Measurements from ENCODE around the gene DCAF8. TPM values are rescaled to one million over a fixed set of nuclear protein-coding genes. Genes with fewer than 3 reads are reported as not detected.

The DCAF8 gene
- total and polyA plus RNA-seq, 2 of the 4 experiments (the other 2 are of a cell fraction) = 83.3 to 83.8 TPM

DNA sequence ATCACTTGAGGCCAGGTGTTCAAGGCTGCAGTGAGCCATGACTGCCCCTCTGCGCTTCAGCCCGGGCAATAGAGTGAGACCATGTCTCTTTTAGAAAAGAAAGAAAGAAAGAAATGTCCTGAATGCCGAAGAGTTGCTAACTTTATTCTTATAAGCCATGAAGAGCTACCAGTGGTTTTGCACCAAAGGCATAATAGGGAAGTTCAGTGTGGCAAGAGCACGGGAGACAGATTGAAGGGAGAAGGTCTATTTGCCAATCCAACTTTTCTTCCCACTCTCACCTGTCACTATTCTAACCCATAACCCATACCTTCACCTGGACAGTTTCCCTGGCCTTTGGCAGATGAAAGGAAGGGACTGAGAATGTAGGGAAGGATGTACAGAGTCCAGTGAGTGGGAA, 61.6 kb downstream of the DCAF8 start:
- no peak overlapping the region for H4K5ac ChIP-seq (ENCODE audit: low read depth, low read length)
- TF ChIP-seq, protein P1, sequence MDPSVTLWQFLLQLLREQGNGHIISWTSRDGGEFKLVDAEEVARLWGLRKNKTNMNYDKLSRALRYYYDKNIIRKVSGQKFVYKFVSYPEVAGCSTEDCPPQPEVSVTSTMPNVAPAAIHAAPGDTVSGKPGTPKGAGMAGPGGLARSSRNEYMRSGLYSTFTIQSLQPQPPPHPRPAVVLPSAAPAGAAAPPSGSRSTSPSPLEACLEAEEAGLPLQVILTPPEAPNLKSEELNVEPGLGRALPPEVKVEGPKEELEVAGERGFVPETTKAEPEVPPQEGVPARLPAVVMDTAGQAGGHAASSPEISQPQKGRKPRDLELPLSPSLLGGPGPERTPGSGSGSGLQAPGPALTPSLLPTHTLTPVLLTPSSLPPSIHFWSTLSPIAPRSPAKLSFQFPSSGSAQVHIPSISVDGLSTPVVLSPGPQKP (IDR thresholded peaks at IDR 0.05; ENCODE audit: borderline replicate concordance, low read depth, low read length) = no peak
- no peak overlapping the region for H2BK5ac ChIP-seq (ENCODE audit: low read depth, low read length, poor library complexity, severe bottlenecking)
- intact Hi-C loops (cut with micrococcal nuclease) = no loop called here
- BruUV-seq (replicated peaks) = no TSS peak
- H3K27me3 ChIP-seq (ENCODE audit: control insufficient read depth, insufficient read depth, low read length) = no peaks in the 10 kb centered on the region; the same call in 1 of the 2 replicates
- H3K4me1 ChIP-seq (ENCODE audit: control insufficient read depth, insufficient read depth, low read length) = peaks cover 6% of the 10 kb centered on the region; the same call in 1 of the 2 replicates
- H3K9ac ChIP-seq (ENCODE audit: low read depth, low read length) = no peak overlapping the region
- H3K27ac ChIP-seq (ENCODE audit: insufficient read depth, low read length) = no peak overlapping the region
- no CpG with 5 or more reads among the region's 4 CpGs for WGBS, 2 experiments (ENCODE audit: extremely low coverage in 2 of 2, insufficient read length in 1 of 2)
- no peak overlapping the region for H2AK5ac ChIP-seq (ENCODE audit: low read depth, low read length)
- no peaks in the 10 kb centered on the region for H3K36me3 ChIP-seq (ENCODE audit: control insufficient read depth, insufficient read depth, low read length)
- H2BK120ac ChIP-seq (ENCODE audit: low read depth, low read length) = no peak overlapping the region
- POLR2A ChIA-PET (ENCODE audit: unreplicated experiment) = no interaction called here
- H4K8ac ChIP-seq (ENCODE audit: low read depth in 2 of 2, low read length in 2 of 2) = no peak overlapping the region
- no peak overlapping the region for H2BK15ac ChIP-seq (ENCODE audit: low read depth, low read length)
- CTCF ChIA-PET = interaction anchor here (1.5 kb wide), 1 partner anchor 19 kb away, joined by 5 read pairs; no protein-coding TSS in a partner anchor
- H3K56ac ChIP-seq (ENCODE audit: extremely low read depth, insufficient read depth, low read length) = no peak overlapping the region
- no peaks in the 10 kb centered on the region for H3K9me3 ChIP-seq (ENCODE audit: control insufficient read depth, insufficient read depth, low read length)
- H3K23ac ChIP-seq (ENCODE audit: low read depth, low read length) = no peak overlapping the region
- H2AFZ ChIP-seq (replicated peaks; ENCODE audit: low read length, poor library complexity) = no peak overlapping the region
- H3K9me1 ChIP-seq (ENCODE audit: insufficient read depth, low read length) = peaks cover 14% of the 10 kb centered on the region
- H3K4me3 ChIP-seq (ENCODE audit: insufficient read depth, low read depth, low read length) = no peak overlapping the region
- H2AK9ac ChIP-seq (replicated peaks; ENCODE audit: low read depth, low read length, poor library complexity) = no peak overlapping the region
- no peak overlapping the region for H3K4ac ChIP-seq (ENCODE audit: low read depth, low read length)
- peaks cover 0 to 14% of the 10 kb centered on the region in 2 experiments; a peak in 3 of 4 replicates for H3K79me1 ChIP-seq (ENCODE audit: low read depth in 1 of 2, low read length in 2 of 2)
- no peak overlapping the region for H3K18ac ChIP-seq (ENCODE audit: low read depth, low read length)
- no peak for DNase-seq
- no peak overlapping the region for H2BK20ac ChIP-seq (ENCODE audit: low read depth, low read length)
- H4K20me1 ChIP-seq (ENCODE audit: insufficient read depth, low read length) = 0 out of 2 replicates have a peak, but pooled peaks cover 5% of the 10 kb centered on the region
- H3K4me2 ChIP-seq (ENCODE audit: low read depth, low read length) = no peak overlapping the region
- H3K14ac ChIP-seq (replicated peaks; ENCODE audit: low read depth, low read length) = no peak overlapping the region
- ATAC-seq (ENCODE audit: low read depth) = no peak
- in situ Hi-C loops (cut with MboI; ENCODE audit: low sequenced_read_pairs) = no loop called here
- dilution Hi-C loops (cut with HindIII; ENCODE audit: low sequenced_read_pairs, unreplicated experiment) = no loop called here
- no peak overlapping the region for H4K91ac ChIP-seq (ENCODE audit: insufficient read depth, low read depth, low read length)

Data from IMR-90 (cell line).